Lower leg skin (tissue), 4 donors: ENCODE measurements around the gene CWC15. TPM values are rescaled to one million over a fixed set of nuclear protein-coding genes. Genes with fewer than 3 reads are reported as not detected.

Experiments used
- DNase-seq, 2 donors: peaks; one replicate each; pipeline ENCODE4 v3.0.0-alpha.2; 2019; ENCODE audit warnings: low spot score in 2 of 2
- H3K4me3 ChIP-seq: fragments of 200-600 bp; sonication (generic); 2 replicates; pipeline ENCODE4 v1.5.1; 2017; ENCODE audit warnings: mild to moderate bottlenecking, low read depth; ENCODE audit not compliant: poor library complexity, severe bottlenecking
- CTCF ChIP-seq, 3 donors: fragments of 450-650 bp; IDR thresholded peaks; one replicate each; pipeline ENCODE4 v1.5.1; 2016; ENCODE audit warnings: antibody characterized with exemption in 3 of 3, mild to moderate bottlenecking in 3 of 3, moderate library complexity in 2 of 3
- POLR2A ChIP-seq, 2 donors: fragments of 450-650 bp; IDR thresholded peaks; one replicate each; pipeline ENCODE4 v1.6.1; 2016 to 2017; ENCODE audit warnings: antibody characterized with exemption in 2 of 2, mild to moderate bottlenecking in 1 of 2, moderate library complexity in 1 of 2
- WGBS, 2 donors: methylation state at CpG; one replicate each; pipeline ENCODE4 v1.1.5; 2018; 5-methylcytosine and 5-hydroxymethylcytosine counted together
- intact Hi-C: fragments of 100-400 bp; cut with DNase I; formaldehyde crosslinking; loops from one replicate; pipeline ENCODE4 v1.15.0; 2023; ENCODE audit warnings: low total_unique reads
- total RNA-seq, 4 donors: library from RNA; depleted of rRNA; stranded (reverse); fragments of >200 nt; gene quantifications; one replicate each; pipeline ENCODE4 v1.1.0, GENCODE V29; 2016

Gene CWC15
- total RNA-seq, 4 donors from 2014 or later: 30.5 to 52.3 (median 34.9) TPM

DNA sequence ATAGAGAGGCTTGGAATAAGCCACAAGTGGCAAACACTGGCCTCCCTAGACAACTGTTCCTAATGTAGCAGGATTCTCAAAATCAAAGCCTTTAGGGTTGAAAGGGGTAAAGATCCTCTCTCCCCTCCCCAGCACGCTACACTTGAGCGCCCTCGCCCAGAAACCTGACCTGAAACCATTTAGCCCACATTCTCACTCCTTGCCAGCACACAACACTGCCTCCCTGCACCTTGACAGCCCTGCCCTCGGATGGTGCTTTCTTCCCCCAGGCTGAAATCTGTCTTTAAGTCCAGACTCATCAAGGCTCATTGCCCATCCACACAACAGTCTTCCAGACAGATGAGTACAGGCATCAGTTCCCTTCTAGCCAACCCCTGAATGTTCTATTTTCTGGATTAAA, 26.5 kb downstream of the CWC15 start:
- DNase-seq: no peak
- TF ChIP-seq CTCF (IDR thresholded peaks at IDR 0.05): no peak
- TF ChIP-seq POLR2A (IDR thresholded peaks at IDR 0.05): no peak
- H3K4me3 ChIP-seq: no peak overlapping the region
- WGBS, 2 donors: 66 to 83% methylated on average over 4 of the region's 4 CpGs
- intact Hi-C loops: no loop called here

GRCh38 chr11:94941131-94941530, 32.2 kb downstream of the CWC15 start:
- TF ChIP-seq POLR2A (IDR thresholded peaks at IDR 0.05) (no peak), CTCF (IDR thresholded peaks at IDR 0.05) (no peak)

GRCh38 chr11:94939346-94939745, 34.0 kb downstream of the CWC15 start:
- intact Hi-C loops: no loop called here
- DNase-seq: no peak
- TF ChIP-seq POLR2A (IDR thresholded peaks at IDR 0.05): no peak
- H3K4me3 ChIP-seq: no peak overlapping the region
- 92 to 93% methylated on average over 2 of the region's 2 CpGs for WGBS, 2 donors

More at GRCh38 chr11:94941131-94941530, 32.2 kb downstream of the CWC15 start:
- intact Hi-C loops: no loop called here
- DNase-seq: no peak
- H3K4me3 ChIP-seq: no peak overlapping the region
- WGBS, 2 donors: 85 to 86% methylated on average over 4 of the region's 4 CpGs

- WGBS, 2 donors: 28 to 32% methylated on average over 9 of the region's 9 CpGs
- peak; percentile 39 to 92 for DNase-seq
- intact Hi-C loops: no loop called here
Observed at GRCh38 chr11:94938095-94939055, 35.0 kb downstream of the CWC15 start.

DNA sequence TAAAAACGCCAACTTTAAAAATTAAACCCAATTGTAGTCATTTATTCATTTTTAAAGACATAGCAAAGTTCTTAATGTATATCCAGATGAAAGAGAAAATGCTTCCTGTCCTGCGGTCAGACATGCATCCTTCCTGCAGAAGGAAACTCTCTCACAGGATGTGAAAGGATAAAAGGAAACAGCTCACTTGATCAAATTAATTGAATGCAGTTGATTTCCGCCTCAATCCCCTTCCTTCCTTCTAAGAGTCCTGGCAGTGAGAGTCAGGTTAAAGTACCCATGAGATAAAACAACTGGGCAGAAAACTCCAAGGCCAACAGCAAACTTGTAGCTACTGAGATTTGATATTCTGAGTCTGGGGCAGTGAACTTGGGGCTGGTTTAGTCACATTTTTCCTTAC, 38.5 kb downstream of the CWC15 start:
- 82% methylated on average over 3 of the region's 3 CpGs for WGBS, 2 donors
- no peak for DNase-seq
- intact Hi-C loops: no loop called here
- no peak for TF ChIP-seq POLR2A (IDR thresholded peaks at IDR 0.05)
- TF ChIP-seq CTCF (IDR thresholded peaks at IDR 0.05): no peak
- no peak overlapping the region for H3K4me3 ChIP-seq

More at GRCh38 chr11:94938095-94939055, 35.0 kb downstream of the CWC15 start:
- TF ChIP-seq CTCF (IDR thresholded peaks at IDR 0.05) (no peak), POLR2A (IDR thresholded peaks at IDR 0.05) (no peak)
- H3K4me3 ChIP-seq: no peak overlapping the region

- intact Hi-C loops: no loop called here
- WGBS, 2 donors: 63 to 66% methylated on average over 4 of the region's 4 CpGs
Observed at GRCh38 chr11:94934362-94934761, 39.0 kb downstream of the CWC15 start.

More at GRCh38 chr11:94934362-94934761, 39.0 kb downstream of the CWC15 start:
- DNase-seq: no peak
- no peak for TF ChIP-seq CTCF (IDR thresholded peaks at IDR 0.05)
- no peak for TF ChIP-seq POLR2A (IDR thresholded peaks at IDR 0.05)
- no peak overlapping the region for H3K4me3 ChIP-seq
